ENCODE data around the gene RNF123.
"Not testable (repeated sequence)": the region's sequence is repeated elsewhere in the genome, so short reads cannot be mapped to it uniquely, and the experiment has no call there.

The RNF123 gene

DNA sequence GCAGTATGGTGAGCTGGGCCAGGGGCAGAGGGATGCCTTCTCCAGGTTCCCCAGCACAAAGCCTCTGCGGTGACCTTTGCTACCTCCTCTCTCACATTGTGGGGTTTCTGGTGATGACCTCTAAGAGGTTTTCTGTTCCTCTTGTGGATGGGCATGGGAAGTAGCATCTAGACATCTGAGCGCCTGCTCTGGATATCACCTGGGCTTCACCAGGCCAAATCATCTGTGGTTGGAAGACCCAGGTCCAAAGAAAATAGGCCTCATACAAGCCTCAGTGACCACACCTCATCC is 8.2 kb upstream of the RNF123 start:
- no peak for DNase-seq (ENCODE audit: low read depth)

GRCh38 chr3:49681543-49681942 is 7.8 kb upstream of the RNF123 start:
- DNase-seq (ENCODE audit: low read depth) = no peak

DNA sequence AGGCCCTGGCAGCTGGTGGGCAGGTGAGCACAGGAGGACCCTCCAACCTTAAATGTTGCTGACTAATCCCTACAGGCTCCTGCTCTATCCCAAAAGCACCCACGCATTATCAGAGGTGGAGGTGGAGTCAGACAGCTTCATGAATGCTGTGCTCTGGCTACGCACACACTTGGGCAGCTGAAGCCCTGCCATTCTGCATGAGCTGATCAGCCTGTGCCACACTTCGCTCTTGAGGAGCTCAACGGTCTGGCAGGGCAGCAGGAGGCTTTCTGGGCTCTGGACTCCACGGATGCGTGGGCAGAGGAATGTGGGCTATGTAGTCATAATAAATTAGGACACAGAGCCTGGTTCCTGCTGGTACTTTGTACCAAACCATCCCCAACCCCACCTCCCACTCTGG is 6.2 kb upstream of the RNF123 start:
- DNase-seq (ENCODE audit: low read depth) = no peak

GRCh38 chr3:49684453-49684852 is 4.9 kb upstream of the RNF123 start:
- DNase-seq (ENCODE audit: low read depth) = not testable (repeated sequence)

- DNase-seq (ENCODE audit: low read depth) = not testable (repeated sequence)
Measured at GRCh38 chr3:49685103-49685502, 4.3 kb upstream of the RNF123 start.

- not testable (repeated sequence) for DNase-seq (ENCODE audit: low read depth)
Measured at GRCh38 chr3:49685846-49686245, 3.5 kb upstream of the RNF123 start.

DNA sequence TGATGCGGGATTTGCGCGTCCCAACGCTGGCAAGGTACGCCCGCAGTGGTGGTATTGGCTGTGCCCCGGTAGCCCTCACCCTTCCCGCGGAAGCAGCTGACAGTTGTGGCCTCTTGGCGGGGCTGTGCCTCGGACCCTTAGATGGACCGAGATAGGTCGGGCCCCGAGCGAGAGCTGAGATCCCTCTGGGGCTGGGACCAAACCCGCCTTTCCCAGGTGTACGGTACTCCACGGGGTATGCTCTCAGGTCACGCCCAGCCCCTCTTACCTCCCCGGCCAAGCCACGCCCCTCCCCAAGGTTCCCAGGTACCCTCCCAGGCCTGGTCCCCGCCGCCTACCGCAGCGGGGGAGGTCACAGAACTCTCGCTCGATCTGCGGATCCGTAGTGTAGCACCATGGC is 3.0 kb upstream of the RNF123 start:
- not testable (repeated sequence) for DNase-seq (ENCODE audit: low read depth)

DNA sequence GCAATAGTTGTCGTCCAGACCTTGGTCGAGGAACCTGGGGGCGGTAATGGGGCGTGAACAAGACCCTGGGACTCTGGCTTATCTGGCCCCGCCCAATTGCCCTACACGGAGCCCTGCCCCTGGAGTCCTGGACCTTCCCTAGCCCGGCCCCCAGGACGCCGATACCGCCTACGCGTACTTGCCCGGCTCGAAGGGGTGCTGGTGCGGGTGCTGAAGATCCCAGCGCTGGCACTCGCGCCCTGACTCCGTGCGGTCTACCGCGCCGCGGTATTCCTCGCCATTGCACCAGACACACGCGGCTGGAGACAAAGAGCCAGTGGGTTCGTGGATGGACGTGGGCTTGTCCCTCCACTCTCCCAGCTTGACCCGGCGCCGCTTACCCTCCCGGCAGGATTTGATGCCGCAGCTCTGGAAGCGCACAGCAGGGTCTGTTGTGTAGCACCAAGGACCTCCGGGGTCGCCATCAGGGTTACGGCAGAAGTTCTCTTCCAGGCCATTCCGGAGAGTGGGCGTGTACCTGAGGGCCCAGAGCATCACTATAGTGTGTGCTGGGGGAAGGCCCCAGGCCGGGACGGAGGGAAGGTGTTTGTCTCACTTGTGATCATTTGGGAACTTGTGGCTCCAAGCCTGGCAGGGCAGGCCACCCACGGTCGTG is 2.5 kb upstream of the RNF123 start:
- peak; percentile 42 for DNase-seq (ENCODE audit: low read depth)

DNA sequence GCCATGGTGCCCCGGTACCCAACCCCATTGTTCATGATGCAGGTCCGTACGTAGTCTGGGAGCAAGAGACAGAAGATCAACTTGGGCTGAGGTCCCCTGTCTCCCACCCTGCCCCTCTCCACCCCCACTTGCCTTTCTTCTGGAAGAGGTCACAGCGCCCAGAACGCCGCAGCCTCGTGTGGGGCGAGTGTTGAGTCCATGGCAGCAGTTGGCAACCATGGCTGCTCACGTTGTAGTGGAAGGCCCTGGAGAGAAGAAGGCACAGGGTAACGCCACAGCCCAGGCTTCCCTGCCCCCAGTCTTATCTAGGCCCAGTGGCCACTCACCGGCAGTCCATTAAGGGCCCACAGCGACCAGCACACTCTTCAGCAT is 1.9 kb upstream of the RNF123 start:
- DNase-seq (ENCODE audit: low read depth) = not testable (repeated sequence)

GRCh38 chr3:49688338-49689045 is 865 bp upstream of the RNF123 start:
- not testable (repeated sequence) for DNase-seq (ENCODE audit: low read depth)

- DNase-seq (ENCODE audit: low read depth) = not testable (repeated sequence)
Measured at GRCh38 chr3:49689908-49690624, 709 bp downstream of the RNF123 start.

- DNase-seq (ENCODE audit: low read depth) = not testable (repeated sequence)
Measured at GRCh38 chr3:49690856-49691255, 1.5 kb downstream of the RNF123 start.

- DNase-seq (ENCODE audit: low read depth) = not testable (repeated sequence)
Measured at GRCh38 chr3:49691481-49691880, 2.1 kb downstream of the RNF123 start.

DNA sequence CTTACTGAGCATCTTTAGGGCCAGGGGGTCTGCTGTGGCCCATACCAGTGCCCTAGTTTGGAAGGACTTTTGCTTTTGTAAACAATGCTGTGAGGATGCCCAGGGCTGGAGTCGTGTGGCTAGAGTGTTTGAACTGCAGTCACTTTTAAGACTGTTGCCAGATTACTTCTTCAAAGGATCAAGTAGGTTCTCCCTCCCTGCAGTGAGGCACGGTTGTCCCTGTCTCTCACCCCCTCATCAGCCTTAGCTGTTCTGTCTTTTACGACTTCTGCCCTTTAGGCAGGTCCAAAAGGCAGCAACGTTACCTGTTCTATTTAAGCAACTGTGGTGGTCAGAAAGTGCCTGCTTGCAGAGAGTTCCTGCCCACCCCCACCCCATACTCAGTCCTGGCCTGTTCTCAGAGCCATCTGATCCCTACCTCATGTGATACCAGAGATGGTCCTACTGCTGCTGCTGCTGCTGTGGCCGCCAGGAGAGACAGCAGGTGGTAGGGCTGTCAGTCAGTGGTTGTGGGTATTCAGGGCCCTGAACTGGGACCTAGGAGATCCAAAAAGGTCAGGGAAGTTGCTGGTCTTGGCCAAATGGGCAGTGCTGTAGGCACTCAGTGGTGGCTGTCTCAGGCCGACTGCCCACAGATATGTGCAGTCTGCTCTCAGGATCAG is 5.2 kb downstream of the RNF123 start:
- DNase-seq (ENCODE audit: low read depth) = not testable (repeated sequence)

DNA sequence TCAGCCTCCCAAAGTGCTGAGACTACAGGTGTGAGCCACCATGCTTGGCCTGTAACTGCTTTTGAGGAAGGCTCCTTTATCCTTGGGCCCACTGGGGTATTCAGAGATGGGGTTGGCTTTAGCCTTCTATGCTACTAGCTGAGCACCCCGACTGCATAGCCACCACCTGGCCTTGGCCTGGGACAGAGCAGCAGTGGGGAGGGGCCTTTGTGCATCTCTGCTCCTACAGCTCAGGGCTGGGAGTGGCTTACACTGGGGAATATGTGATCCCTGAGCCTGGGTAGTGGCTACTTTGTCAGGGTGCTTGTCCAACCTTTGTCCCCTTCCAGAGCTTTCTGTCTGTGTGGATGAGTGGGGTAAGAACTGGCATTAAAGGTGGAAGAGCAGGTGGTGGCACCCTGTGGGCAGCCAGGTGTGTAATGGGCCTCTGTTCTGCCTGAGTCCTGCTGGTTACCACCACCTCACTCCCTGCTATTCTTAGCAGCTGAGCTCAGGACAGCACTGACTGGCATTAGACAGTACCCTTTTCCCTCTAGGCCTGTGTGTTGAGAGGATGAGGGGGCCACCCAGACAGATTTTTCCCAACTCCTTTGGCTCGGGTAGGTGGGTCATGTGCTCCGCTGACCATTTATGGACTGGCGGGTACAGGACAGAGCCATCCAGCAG is 6.1 kb downstream of the RNF123 start:
- DNase-seq (ENCODE audit: low read depth) = not testable (repeated sequence)

DNA sequence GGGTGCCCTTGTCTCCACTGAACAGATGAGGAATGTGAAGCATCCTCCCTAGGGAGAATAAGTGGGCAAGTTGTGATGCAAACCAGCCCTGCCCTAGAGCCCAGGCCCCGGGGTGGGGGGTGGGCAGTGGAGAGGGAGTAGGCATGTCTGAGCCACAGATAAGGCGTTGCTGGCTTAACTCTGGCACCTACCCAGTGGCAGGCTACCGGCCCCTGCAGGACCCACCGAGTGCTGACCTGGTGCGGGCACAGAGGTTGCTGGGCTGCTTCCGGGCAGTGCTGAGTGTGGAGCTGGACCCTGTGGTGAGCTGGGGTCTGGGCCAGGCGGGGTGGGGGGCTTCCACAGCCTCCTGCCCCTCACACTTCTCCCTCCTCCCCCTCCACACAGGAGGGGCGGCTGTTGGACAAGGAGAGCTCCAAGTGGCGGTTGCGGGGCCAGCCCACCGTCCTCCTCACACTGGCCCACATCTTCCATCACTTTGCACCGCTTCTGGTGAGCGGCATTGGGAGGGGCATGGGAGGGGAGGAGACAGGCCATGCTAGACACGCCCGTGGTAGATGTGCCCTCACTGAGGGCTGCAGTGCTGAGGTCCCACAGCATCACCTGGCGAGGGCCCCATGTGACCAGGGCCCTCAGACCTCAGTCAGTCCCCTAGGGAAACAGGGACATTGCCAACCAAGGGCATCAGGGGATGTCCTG is 10.1 kb downstream of the RNF123 start:
- no peak for DNase-seq (ENCODE audit: low read depth)

GRCh38 chr3:49700014-49700413 is 10.7 kb downstream of the RNF123 start:
- no peak for DNase-seq (ENCODE audit: low read depth)

DNA sequence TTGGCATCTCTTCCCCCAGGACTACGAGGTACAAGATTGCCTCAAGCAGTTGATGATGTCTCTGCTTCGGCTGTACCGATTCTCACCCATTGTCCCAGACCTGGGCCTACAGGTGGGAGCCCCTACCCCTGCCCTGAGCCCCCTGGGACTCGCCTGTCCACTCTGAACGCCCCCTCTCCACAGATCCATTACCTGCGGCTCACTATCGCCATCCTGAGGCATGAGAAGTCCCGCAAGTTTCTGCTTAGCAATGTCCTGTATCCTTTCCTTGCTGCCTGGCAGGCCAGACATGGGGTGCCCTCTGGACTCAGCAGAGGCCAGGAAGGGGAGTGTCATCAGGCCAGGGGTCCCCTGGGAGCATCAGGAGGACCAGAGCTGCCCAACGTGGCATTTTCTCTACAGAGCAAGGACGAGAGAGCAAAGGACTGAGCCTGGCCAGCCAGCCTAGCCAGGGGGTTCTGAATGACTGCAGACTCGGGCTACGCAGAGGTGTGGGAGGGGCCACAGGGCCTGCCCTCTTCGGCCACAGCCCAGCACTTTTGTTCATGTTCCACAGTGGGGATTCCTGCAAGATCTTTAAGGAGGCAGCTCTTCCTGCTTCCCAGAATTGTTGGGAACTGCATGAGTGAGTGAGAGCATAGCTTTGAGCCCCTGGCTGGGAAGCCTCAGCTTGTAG is 11.2 kb downstream of the RNF123 start:
- no peak for DNase-seq (ENCODE audit: low read depth)

DNA sequence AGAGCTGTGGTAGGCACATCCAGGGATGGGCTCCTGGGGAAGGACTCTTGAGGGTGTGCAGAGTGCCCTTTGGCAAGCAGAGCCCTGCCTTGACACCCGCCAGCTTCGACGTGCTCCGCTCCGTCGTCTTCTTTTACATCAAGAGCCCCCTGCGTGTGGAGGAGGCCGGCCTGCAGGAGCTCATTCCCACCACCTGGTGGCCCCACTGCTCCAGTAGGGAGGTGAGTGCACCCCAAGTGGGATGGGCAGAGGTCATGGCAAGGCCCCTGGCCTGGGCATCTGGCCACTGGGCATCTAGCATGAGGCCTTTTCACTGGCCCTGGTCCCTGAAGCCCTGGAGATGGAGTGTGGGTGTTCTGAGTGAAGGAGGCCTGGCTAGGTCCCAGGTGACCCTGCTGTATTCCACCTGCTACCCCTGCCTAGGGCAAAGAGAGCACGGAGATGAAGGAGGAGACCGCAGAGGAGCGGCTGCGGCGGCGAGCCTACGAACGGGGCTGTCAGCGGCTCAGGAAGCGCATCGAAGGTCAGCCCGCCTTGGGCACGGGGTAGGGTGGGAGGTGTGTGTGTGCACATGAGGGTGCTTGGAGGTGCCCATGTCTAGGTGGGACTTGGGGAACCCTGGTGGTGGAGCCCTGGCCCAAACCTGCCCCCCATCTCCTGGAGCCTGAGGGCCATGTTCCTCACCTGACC is 12.2 kb downstream of the RNF123 start:
- DNase-seq (ENCODE audit: low read depth) = no peak

GRCh38 chr3:49702672-49703071 is 13.3 kb downstream of the RNF123 start:
- no peak for DNase-seq (ENCODE audit: low read depth)

Data from stimulated activated CD8-positive, alpha-beta memory T cell treated with anti-CD3 and anti-CD28 coated beads, Interleukin-4, amount 100 ng/mL, for 24 hours (primary cell).